Left lung (tissue), 10 donors: ENCODE data around the gene TOR3A. TPM values are rescaled to one million over a fixed set of nuclear protein-coding genes. Genes with fewer than 3 reads are reported as not detected.
"Not testable (repeated sequence)": the region's sequence is repeated elsewhere in the genome, so short reads cannot be mapped to it uniquely, and the experiment has no call there.

Source experiments
- ATAC-seq: fragments of 200-7000 bp; cut with Tn5 transposase; one replicate; pipeline ENCODE4 v1.9.1; 2020; ENCODE audit warnings: moderate library complexity
- DNase-seq, 4 donors: peaks; one replicate each; pipeline ENCODE4 v3.0.0-alpha.2; 2013 to 2020
- H3K27ac ChIP-seq, 2 donors: fragments of 200-600 bp; sonication (generic) in 1 of 2; one replicate each; pipeline versions ENCODE4 v1.5.0 to v1.8.0; 2020 to 2021
- H3K27me3 ChIP-seq, 2 donors: fragments of 200-600 bp; sonication (generic) in 1 of 2; one replicate each; pipeline versions ENCODE4 v1.5.0 to v1.8.0; 2020 to 2021
- H3K36me3 ChIP-seq, 2 donors: fragments of 200-600 bp; sonication (generic) in 1 of 2; one replicate each; pipeline versions ENCODE4 v1.5.0 to v1.8.0; 2020 to 2021
- H3K4me1 ChIP-seq, 2 donors: fragments of 200-600 bp; one replicate each; pipeline ENCODE4 v1.8.0; 2021
- H3K4me3 ChIP-seq, 2 donors: fragments of 200-600 bp; sonication (generic) in 1 of 2; one replicate each; pipeline versions ENCODE4 v1.5.0 to v1.8.0; 2020 to 2021; ENCODE audit warnings: mild to moderate bottlenecking in 1 of 2
- H3K9me3 ChIP-seq, 2 donors: fragments of 200-600 bp; sonication (generic) in 1 of 2; one replicate each; pipeline versions ENCODE4 v1.5.0 to v1.8.0; 2020 to 2021
- intact Hi-C, 2 donors: fragments of 100-400 bp; cut with DNase I; formaldehyde crosslinking; loops; one replicate each; pipeline versions ENCODE4 v1.11.2 to v1.14.2; 2022
- polyA plus RNA-seq, 6 donors: library from polyadenylated mRNA; unstranded; fragments of 120-200 nt; gene quantifications; one replicate each; pipeline ENCODE4 v1.2.1, GENCODE V29; 2013; ENCODE audit not compliant: insufficient read length in 6 of 6
- total RNA-seq, 2 donors: library from RNA; stranded (reverse); fragmentation: NEBNext Ultra II Directional; extraction: Animal tissue kit (Norgen Biotek cat#: 25700); gene quantifications; one replicate each; pipeline ENCODE4 v1.2.1, GENCODE V29; 2021
- TF ChIP-seq, protein P1 (sequence below), 2 donors: fragments of 200-600 bp; sonication (generic) in 1 of 2; IDR thresholded peaks; one replicate each; pipeline versions ENCODE4 v1.5.0 to v1.8.0; 2021; ENCODE audit warnings: antibody characterized with exemption in 2 of 2
- donor health status: DM: no; HTN: yes; CAD: no.
- donor health status: DM: no; HTN: no; CAD: no.

TOR3A gene
- total and polyA plus RNA-seq, 8 donors, result 22.1 to 30.0 (median 24.2) TPM

DNA sequence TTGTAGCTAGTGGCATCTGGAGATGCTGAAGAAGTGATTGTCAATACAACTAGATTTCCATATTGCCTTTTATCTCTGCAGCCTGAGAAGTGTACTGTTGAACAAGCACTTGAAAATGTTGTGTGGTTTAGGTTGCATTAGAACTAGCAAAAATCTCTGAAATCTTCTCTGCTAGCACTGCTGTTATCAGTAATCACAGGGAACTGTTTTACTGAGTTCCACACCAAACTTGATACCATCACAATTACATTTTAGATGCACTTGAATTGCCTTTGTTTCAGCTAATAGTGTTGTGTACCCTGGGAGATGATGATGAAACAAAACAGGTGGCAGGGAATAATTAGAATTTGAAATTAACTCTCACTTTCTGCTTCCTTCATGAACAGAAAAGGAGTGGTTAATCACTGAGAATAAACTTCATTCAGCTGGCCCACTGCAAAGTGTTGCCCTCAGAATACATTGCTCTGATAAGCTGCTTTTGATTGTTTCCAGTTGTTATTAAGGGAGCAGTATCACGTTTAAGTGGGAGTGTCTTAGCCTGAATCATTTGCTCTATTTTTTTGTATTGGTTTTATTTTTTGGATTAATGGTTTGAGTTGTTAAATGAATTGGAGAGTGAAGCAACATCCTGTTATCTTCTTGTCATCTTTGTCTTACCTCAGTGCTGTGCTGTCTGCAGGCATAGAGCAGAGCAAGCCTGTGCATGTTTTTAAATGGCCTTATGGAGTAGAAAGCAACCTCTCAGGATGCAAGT lies 43.2 kb upstream of the TOR3A start:
- Histone ChIP-seq H3K4me3 (no peak overlapping the region), H3K27ac (no peak overlapping the region), H3K27me3 (no peaks in the 10 kb centered on the region), H3K4me1 (peaks cover 11 to 41% of the 10 kb centered on the region in 2 donors), H3K9me3 (no peaks in the 10 kb centered on the region), H3K36me3 (no peaks in the 10 kb centered on the region)
- intact Hi-C loops, result no loop called here
- TF ChIP-seq, protein P1, sequence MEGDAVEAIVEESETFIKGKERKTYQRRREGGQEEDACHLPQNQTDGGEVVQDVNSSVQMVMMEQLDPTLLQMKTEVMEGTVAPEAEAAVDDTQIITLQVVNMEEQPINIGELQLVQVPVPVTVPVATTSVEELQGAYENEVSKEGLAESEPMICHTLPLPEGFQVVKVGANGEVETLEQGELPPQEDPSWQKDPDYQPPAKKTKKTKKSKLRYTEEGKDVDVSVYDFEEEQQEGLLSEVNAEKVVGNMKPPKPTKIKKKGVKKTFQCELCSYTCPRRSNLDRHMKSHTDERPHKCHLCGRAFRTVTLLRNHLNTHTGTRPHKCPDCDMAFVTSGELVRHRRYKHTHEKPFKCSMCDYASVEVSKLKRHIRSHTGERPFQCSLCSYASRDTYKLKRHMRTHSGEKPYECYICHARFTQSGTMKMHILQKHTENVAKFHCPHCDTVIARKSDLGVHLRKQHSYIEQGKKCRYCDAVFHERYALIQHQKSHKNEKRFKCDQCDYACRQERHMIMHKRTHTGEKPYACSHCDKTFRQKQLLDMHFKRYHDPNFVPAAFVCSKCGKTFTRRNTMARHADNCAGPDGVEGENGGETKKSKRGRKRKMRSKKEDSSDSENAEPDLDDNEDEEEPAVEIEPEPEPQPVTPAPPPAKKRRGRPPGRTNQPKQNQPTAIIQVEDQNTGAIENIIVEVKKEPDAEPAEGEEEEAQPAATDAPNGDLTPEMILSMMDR (IDR thresholded peaks at IDR 0.05), result no peak
- DNase-seq (no peak), ATAC-seq (no peak)

DNA sequence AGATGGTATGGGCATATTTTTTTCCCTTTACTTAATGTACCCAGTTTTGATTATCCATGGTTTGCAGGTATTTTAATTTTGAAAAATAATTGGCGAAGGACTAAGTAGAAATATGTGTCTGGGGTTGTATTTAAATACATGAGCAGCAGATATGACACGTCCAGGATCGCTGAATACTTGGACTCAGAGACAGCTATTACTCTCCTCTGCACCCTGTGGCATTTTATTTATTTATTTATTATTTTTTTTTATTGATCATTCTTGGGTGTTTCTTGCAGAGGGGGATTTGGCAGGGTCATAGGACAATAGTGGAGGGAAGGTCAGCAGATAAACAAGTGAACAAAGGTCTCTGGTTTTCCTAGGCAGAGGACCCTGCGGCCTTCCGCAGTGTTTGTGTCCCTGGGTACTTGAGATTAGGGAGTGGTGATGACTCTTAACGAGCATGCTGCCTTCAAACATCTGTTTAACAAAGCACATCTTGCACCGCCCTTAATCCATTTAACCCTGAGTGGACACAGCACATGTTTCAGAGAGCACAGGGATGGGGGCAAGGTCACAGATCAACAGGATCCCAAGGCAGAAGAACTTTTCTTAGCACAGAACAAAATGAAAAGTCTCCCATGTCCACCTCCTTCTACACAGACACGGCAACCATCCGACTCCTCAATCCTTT lies 42.2 kb upstream of the TOR3A start:
- H3K36me3 ChIP-seq, H3K9me3 ChIP-seq, H3K27me3 ChIP-seq, ATAC-seq, H3K27ac ChIP-seq, H3K4me3 ChIP-seq, DNase-seq, intact Hi-C loops: not testable (repeated sequence)
- peaks cover 7 to 35% of the 10 kb centered on the region in 2 donors for H3K4me1 ChIP-seq

DNA sequence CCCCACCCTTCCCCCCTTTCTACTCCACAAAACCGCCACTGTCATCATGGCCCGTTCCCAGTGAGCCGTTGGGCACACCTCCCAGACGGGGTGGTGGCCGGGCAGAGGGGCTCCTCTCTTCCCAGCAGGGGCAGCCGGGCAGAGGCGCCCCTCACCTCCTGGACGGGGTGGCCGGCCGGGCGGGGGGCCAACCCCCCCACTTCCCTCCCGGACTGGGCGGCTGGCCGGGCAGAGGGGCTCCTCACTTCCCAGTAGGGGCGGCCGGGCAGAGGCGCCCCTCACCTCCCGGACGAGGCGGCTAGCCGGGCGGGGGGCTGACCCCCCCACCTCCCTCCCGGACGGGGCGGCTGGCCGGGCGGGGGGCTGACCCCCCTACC lies 41.7 kb upstream of the TOR3A start:
- H3K9me3 ChIP-seq, intact Hi-C loops, H3K36me3 ChIP-seq, H3K27me3 ChIP-seq, H3K27ac ChIP-seq, ATAC-seq, H3K4me3 ChIP-seq, DNase-seq: not testable (repeated sequence)
- H3K4me1 ChIP-seq, result peaks cover 2 to 30% of the 10 kb centered on the region in 2 donors

DNA sequence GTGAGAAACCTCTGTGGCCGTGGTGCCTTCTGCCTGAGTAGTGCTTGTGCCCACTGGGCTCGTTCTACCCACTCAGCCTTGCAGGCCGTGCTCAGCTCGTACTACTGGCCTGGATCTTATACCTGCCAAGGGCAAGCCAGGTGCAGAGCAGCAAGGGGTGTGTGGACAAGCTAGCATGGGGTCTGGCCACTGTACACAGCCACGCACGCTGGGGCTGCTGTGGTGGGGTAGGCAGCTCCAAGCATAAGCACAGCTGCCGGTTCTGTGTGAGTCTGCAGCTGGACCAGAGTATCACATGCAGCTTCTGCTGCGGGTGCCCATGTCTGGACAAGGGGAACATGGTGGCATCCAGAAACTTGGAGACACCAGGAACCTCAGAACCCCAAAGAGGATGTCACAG lies 39.8 kb upstream of the TOR3A start:
- intact Hi-C loops, result no loop called here
- DNase-seq (no peak), ATAC-seq (no peak)
- peaks cover 0 to 3% of the 10 kb centered on the region in 2 donors for H3K36me3 ChIP-seq
- no peak overlapping the region for H3K4me3 ChIP-seq
- peaks cover 2 to 22% of the 10 kb centered on the region in 2 donors for H3K4me1 ChIP-seq
- H3K27me3 ChIP-seq, result no peaks in the 10 kb centered on the region
- no peaks in the 10 kb centered on the region for H3K9me3 ChIP-seq
- H3K27ac ChIP-seq, result no peak overlapping the region
- TF ChIP-seq, protein P1 (IDR thresholded peaks at IDR 0.05), result no peak

DNA sequence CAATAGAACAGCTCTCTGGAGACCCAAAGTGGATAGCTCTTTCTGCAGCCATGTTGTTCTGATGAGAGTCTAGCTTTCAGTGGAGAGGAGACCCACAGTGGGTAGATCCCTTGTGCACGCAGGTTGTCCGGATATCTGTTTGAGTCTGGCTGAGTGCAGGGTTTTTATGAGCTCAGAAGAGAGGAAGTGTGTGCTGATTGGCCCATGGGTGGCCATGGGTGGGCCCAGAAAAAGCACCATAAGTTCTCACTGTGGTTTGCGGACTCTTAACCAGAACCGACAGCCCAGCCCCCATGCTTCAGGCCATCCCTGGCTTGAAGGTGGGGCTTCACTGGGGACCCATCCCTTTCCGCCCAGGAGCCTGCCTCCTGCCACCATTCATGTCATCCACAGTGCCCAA lies 39.2 kb upstream of the TOR3A start:
- Histone ChIP-seq H3K9me3 (no peaks in the 10 kb centered on the region), H3K4me1 (peaks cover 2 to 15% of the 10 kb centered on the region in 2 donors), H3K27ac (no peak overlapping the region), H3K36me3 (peaks cover 0 to 3% of the 10 kb centered on the region in 2 donors), H3K4me3 (no peak overlapping the region), H3K27me3 (no peaks in the 10 kb centered on the region)
- TF ChIP-seq, protein P1 (IDR thresholded peaks at IDR 0.05), result no peak
- ATAC-seq (no peak), DNase-seq (no peak)
- intact Hi-C loops, result no loop called here

DNA sequence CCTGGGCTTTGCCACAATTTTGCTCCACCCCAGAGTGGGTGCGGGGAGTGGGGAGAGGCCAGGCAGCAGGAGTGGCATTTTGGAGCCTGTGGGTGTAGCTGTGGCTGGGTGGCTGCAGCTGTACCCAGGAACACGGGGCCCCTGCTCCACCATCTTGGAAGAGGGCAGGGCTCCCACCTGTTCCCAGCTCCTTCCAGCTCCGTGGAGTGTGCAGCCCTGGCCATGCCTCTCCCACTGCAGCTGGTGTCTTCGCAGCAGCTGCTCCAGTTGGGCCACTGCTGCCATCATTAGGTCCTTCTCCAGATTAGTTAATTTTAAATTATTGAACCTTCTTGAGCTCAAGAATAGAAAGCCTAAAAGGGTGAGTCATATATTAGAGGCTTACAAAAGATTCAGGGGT lies 38.6 kb upstream of the TOR3A start:
- H3K4me3 ChIP-seq, result no peak overlapping the region
- no peak for ATAC-seq

More for the DNA sequence above, 38.6 kb upstream of the TOR3A start:
- no peak for DNase-seq
- Histone ChIP-seq H3K27me3 (no peaks in the 10 kb centered on the region), H3K36me3 (peaks cover 0 to 3% of the 10 kb centered on the region in 2 donors), H3K9me3 (no peaks in the 10 kb centered on the region), H3K27ac (no peak overlapping the region), H3K4me1 (peaks cover 0 to 12% of the 10 kb centered on the region in 2 donors)
- TF ChIP-seq, protein P1 (IDR thresholded peaks at IDR 0.05), result no peak
- intact Hi-C loops, result no loop called here
